Adrenal gland (tissue), 5 donors: Measurements from ENCODE around the gene ANKFN1.

Experiments used
- POLR2A ChIP-seq, 2 donors: fragments of 450-650 bp; IDR thresholded peaks; one replicate each; pipeline ENCODE4 v1.6.1; 2017; ENCODE audit warnings: antibody characterized with exemption in 2 of 2, mild to moderate bottlenecking in 2 of 2, moderate library complexity in 1 of 2
- TF ChIP-seq, protein P1 (sequence below), 6 experiments: fragments of 450-650 bp in 4 of 6; fragments of 200-600 bp in 2 of 6; sonication (generic) in 1 of 6; IDR thresholded peaks; 1 replicate in 5 of 6; 2 replicates in 1 of 6; pipeline versions ENCODE4 v1.5.1 to v1.8.0; 2016 to 2021; ENCODE audit warnings: antibody characterized with exemption in 6 of 6, mild to moderate bottlenecking in 2 of 6, moderate library complexity in 1 of 6
- donor health status: DM: no; HTN: no; CAD: no.

DNA sequence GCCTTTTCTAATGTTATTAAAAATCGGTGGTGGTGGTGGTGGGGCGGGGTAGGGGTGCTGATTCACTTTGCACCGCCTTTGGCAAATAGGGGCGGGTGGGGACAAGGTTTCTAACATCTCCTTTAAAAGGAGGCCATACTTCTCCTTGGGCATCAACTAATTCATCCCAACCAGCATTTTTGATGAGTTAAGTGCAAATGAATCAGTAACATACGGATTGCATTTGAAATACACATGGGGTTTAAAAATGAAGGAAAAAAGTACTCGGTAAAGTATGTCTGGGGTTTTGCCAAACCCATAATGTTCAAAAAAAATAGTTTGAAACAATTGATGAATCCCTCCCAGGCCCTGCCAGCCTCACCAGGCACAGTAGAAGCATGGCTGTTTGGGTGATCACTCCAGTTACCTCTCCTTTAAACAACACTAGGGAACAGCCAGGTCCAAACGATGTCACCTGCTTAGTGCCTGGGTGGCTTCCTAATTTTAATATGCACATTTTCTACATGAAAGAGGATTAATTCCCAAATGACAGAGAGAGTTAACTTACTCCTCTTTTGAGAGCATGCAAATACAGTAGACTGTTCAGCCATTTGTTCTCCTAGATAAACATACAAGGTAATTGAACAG lies 107.2 kb downstream of the ANKFN1 start:
- TF ChIP-seq, protein P1, sequence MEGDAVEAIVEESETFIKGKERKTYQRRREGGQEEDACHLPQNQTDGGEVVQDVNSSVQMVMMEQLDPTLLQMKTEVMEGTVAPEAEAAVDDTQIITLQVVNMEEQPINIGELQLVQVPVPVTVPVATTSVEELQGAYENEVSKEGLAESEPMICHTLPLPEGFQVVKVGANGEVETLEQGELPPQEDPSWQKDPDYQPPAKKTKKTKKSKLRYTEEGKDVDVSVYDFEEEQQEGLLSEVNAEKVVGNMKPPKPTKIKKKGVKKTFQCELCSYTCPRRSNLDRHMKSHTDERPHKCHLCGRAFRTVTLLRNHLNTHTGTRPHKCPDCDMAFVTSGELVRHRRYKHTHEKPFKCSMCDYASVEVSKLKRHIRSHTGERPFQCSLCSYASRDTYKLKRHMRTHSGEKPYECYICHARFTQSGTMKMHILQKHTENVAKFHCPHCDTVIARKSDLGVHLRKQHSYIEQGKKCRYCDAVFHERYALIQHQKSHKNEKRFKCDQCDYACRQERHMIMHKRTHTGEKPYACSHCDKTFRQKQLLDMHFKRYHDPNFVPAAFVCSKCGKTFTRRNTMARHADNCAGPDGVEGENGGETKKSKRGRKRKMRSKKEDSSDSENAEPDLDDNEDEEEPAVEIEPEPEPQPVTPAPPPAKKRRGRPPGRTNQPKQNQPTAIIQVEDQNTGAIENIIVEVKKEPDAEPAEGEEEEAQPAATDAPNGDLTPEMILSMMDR (IDR thresholded peaks at IDR 0.05) = no peak
- no peak for TF ChIP-seq POLR2A (IDR thresholded peaks at IDR 0.05)
